ENCODE measurements around the gene THSD7A.

THSD7A gene

DNA sequence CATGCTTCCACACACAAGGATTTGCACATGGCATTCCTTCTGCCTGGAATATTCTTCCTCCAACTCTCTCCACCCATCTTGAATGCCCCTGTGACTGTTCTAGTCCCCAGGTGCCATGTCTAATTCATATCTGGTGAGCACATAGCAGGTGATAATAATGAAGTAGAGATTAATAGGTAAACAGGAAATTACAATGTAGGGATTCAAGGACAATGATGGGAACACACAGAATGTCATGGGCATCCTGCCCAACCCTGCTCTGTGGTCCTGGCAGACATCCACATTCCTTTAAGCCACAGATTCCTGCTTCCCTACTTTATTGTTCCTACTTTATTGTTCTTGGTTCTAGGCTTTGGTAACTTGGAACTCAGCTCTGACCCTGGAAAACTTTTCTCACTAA is 115.8 kb downstream of the THSD7A start:
- no peaks in the 10 kb centered on the region for H3K27me3 ChIP-seq (ENCODE audit: control insufficient read depth in 1 of 2, insufficient read depth in 2 of 2, low read length in 2 of 2)
- no peak overlapping the region for H3K9ac ChIP-seq (ENCODE audit: low read length)
- no peaks in the 10 kb centered on the region for H3K36me3 ChIP-seq (ENCODE audit: insufficient read depth, low read length)
- H3K9me3 ChIP-seq (ENCODE audit: low read length): no peaks in the 10 kb centered on the region
- no peak overlapping the region for H3K4me3 ChIP-seq (ENCODE audit: low read depth in 1 of 2, low read length in 2 of 2)
- H3K4me1 ChIP-seq (ENCODE audit: insufficient read depth, low read length): no peaks in the 10 kb centered on the region
- no peak overlapping the region for H3K27ac ChIP-seq (ENCODE audit: low read depth, low read length)

DNA sequence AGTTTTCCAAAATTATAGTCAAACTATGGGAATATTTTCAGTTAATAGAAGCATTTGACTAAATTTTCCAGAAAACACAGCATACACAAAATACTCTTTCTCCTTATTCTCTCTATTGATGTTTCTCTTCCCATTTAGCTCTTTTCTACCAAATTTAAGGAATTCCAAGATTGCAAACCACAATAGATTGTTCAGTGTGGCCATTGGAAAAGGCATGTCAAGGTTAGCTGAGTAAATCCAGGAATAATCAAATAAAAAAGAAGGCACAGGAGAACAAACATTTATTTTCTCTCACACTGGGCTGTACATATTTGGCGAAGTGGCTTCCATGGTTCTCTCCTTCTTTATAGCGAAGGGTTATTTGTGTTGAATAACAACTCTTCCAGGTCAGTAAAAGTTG is 117.3 kb downstream of the THSD7A start:
- Histone ChIP-seq H3K27ac (ENCODE audit: low read depth, low read length) (no peak overlapping the region), H3K27me3 (ENCODE audit: control insufficient read depth in 1 of 2, insufficient read depth in 2 of 2, low read length in 2 of 2) (no peaks in the 10 kb centered on the region), H3K4me3 (ENCODE audit: low read depth in 1 of 2, low read length in 2 of 2) (no peak overlapping the region), H3K9ac (ENCODE audit: low read length) (no peak overlapping the region), H3K9me3 (ENCODE audit: low read length) (no peaks in the 10 kb centered on the region), H3K36me3 (ENCODE audit: insufficient read depth, low read length) (no peaks in the 10 kb centered on the region), H3K4me1 (ENCODE audit: insufficient read depth, low read length) (no peaks in the 10 kb centered on the region)

DNA sequence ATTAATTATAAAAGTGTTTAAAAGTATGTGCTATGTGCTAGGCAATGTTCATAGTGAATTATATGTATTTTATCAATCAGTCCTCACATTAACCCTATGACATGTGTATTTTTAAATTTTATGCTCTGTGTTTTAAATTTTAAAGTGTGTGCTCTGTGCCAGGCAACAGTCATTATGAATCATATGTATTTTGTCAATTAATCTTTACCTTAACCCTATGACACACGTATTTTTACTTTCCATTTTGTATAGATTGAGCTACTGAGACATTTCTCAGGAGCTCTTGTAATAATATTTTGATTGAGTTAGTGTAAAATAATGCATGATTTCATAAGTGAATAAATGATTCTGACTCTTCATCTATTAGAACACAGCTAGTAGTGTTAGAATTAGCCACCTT is 117.8 kb downstream of the THSD7A start:
- Histone ChIP-seq H3K4me3 (ENCODE audit: low read depth in 1 of 2, low read length in 2 of 2) (no peak overlapping the region), H3K27me3 (ENCODE audit: control insufficient read depth in 1 of 2, insufficient read depth in 2 of 2, low read length in 2 of 2) (no peaks in the 10 kb centered on the region), H3K27ac (ENCODE audit: low read depth, low read length) (no peak overlapping the region), H3K36me3 (ENCODE audit: insufficient read depth, low read length) (no peaks in the 10 kb centered on the region), H3K9me3 (ENCODE audit: low read length) (no peaks in the 10 kb centered on the region), H3K9ac (ENCODE audit: low read length) (no peak overlapping the region), H3K4me1 (ENCODE audit: insufficient read depth, low read length) (no peaks in the 10 kb centered on the region)

DNA sequence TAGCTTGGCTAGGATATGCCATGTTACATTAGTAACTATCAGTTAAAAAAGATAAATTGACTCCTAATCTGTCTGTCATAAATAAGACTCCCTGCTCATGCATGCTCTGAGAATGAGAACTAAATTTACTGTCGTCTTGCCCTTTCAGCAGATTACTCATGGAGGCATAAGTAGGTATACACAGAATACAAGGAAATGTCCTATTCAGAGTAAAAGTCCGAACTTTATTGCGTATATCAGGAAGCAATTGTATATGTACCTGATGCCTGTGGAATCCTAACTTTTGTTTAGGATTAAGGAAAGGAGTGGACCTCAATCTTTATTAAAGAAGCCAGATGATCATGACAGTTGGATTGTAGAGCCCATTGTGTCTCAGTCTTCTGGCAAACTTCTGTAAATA is 118.6 kb downstream of the THSD7A start:
- Histone ChIP-seq H3K9me3 (ENCODE audit: low read length) (no peaks in the 10 kb centered on the region), H3K27me3 (ENCODE audit: control insufficient read depth in 1 of 2, insufficient read depth in 2 of 2, low read length in 2 of 2) (no peaks in the 10 kb centered on the region), H3K4me3 (ENCODE audit: low read depth in 1 of 2, low read length in 2 of 2) (no peak overlapping the region), H3K27ac (ENCODE audit: low read depth, low read length) (no peak overlapping the region), H3K9ac (ENCODE audit: low read length) (no peak overlapping the region), H3K36me3 (ENCODE audit: insufficient read depth, low read length) (no peaks in the 10 kb centered on the region), H3K4me1 (ENCODE audit: insufficient read depth, low read length) (no peaks in the 10 kb centered on the region)

DNA sequence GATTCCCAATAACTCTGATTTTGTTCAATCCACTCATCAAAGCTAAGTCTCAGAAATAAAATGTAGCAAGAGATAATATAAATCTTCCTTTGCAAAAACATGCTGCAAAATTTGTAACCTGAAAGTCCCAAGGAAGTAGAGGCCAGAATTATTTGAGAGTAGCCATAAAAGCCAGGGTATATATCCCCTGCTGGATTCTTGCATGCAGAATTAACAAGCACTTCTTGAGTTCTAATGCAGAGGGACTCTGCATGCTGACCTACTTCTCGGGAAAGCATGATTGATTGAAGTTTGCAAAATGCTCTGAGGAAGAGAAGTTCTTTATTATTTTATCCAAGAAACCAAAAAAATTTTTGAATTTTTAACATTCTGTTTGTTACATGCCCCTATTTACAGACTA is 121.6 kb downstream of the THSD7A start:
- H3K36me3 ChIP-seq (ENCODE audit: insufficient read depth, low read length): no peaks in the 10 kb centered on the region
- no peak overlapping the region for H3K9ac ChIP-seq (ENCODE audit: low read length)
- H3K27ac ChIP-seq (ENCODE audit: low read depth, low read length): no peak overlapping the region
- no peak overlapping the region for H3K4me3 ChIP-seq (ENCODE audit: low read depth in 1 of 2, low read length in 2 of 2)
- no peaks in the 10 kb centered on the region for H3K27me3 ChIP-seq (ENCODE audit: control insufficient read depth in 1 of 2, insufficient read depth in 2 of 2, low read length in 2 of 2)
- H3K9me3 ChIP-seq (ENCODE audit: low read length): no peaks in the 10 kb centered on the region
- peaks cover 5% of the 10 kb centered on the region for H3K4me1 ChIP-seq (ENCODE audit: insufficient read depth, low read length)

DNA sequence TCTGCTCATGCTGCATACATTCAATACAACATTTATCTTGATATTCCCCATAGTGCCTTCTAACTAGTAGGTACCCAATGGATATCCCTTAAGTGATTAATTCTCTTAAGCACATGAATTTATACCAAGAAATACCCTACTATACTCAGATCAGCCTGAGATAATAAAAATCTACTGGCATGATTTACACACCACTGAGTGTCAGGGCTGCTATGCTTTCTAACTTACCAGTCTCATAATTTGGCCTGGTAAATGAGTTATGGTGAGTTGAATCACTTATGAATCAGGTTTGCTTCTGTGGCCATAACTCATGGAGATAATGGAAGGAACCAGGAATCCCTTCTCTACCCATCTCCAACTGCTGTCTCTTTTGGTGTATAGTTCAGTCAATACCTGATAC is 122.8 kb downstream of the THSD7A start:
- Histone ChIP-seq H3K9me3 (ENCODE audit: low read length) (no peaks in the 10 kb centered on the region), H3K36me3 (ENCODE audit: insufficient read depth, low read length) (no peaks in the 10 kb centered on the region), H3K4me1 (ENCODE audit: insufficient read depth, low read length) (peaks cover 5% of the 10 kb centered on the region), H3K27ac (ENCODE audit: low read depth, low read length) (no peak overlapping the region), H3K9ac (ENCODE audit: low read length) (no peak overlapping the region), H3K27me3 (ENCODE audit: control insufficient read depth in 1 of 2, insufficient read depth in 2 of 2, low read length in 2 of 2) (no peaks in the 10 kb centered on the region), H3K4me3 (ENCODE audit: low read depth in 1 of 2, low read length in 2 of 2) (no peak overlapping the region)

DNA sequence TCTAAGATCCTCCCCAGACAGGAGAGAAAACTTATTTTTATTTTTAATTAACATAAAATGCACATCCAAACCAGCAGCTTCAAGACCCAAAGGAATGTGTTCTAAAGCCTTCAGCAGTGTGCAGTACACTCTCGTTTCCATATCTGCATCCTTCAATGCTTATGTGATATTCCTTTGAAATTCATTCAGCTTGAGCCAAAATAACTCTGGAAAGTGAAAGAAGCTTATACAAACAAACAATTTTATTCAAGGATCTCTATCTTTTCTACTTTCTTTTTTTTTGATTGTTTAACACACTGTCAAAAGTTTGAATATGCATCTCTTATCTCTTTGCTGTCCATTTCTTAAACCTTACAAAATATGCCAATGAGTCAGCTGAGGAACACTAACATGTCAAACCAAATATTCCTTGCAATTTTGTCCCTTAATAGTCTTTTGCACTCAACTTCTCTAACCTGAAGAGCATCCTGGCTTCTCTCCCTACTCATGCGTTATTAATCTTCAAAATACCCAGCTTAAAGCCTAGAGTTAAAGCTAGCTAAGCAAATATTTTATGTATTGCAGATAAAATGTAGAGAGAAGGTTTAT is 124.3 kb downstream of the THSD7A start:
- Histone ChIP-seq H3K4me1 (ENCODE audit: insufficient read depth, low read length) (peaks cover 5% of the 10 kb centered on the region), H3K9me3 (ENCODE audit: low read length) (no peaks in the 10 kb centered on the region), H3K4me3 (ENCODE audit: low read depth in 1 of 2, low read length in 2 of 2) (no peak overlapping the region), H3K27me3 (ENCODE audit: control insufficient read depth in 1 of 2, insufficient read depth in 2 of 2, low read length in 2 of 2) (no peaks in the 10 kb centered on the region), H3K36me3 (ENCODE audit: insufficient read depth, low read length) (no peaks in the 10 kb centered on the region), H3K27ac (ENCODE audit: low read depth, low read length) (no peak overlapping the region), H3K9ac (ENCODE audit: low read length) (no peak overlapping the region)

DNA sequence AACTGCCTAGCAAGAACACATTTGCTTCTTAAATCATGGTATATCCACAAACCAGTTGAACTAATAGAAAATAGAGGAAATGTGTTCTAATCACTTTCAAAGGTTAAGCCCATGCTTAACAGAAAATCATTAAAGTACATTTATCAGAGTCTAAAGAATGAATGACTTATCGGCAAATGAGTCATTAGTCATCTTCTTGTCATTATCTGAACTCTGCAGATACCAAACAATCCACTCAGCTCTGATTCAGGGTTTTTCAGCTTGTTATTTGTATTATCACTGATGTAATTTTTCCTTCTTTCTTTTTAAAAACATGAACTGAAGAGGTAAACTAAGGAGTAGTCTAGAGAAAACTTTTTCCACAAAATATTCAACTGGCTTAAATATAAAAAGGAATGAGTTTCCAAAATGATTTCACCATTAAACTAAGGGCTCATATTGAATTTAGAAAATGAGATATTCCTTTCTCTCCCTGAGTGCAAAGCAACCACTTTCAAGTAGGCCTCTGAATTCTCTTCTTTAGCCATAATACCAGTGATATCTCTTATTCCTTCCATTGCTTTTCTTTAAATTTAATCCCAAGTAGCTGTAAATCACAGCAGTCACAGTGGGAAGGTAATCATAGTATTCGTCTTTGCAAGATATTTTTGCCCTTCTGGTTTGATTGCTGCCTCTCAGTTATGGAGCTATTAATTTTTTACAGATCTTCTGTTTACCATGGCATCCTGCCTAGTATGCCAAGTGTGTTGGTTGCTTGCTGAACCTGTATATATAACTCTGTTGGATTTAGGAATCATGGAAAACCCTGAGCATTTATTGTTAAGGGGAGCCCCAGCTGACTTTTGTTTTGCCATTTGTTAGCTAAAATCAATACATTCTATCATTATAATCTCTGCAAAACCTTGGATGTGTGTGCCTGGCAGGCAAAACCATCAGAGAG is 125.1 kb downstream of the THSD7A start:
- Histone ChIP-seq H3K9me3 (ENCODE audit: low read length) (no peaks in the 10 kb centered on the region), H3K27me3 (ENCODE audit: control insufficient read depth in 1 of 2, insufficient read depth in 2 of 2, low read length in 2 of 2) (no peaks in the 10 kb centered on the region), H3K4me3 (ENCODE audit: low read depth in 1 of 2, low read length in 2 of 2) (no peak overlapping the region), H3K4me1 (ENCODE audit: insufficient read depth, low read length) (peaks cover 5% of the 10 kb centered on the region), H3K27ac (ENCODE audit: low read depth, low read length) (no peak overlapping the region), H3K36me3 (ENCODE audit: insufficient read depth, low read length) (no peaks in the 10 kb centered on the region), H3K9ac (ENCODE audit: low read length) (no peak overlapping the region)

DNA sequence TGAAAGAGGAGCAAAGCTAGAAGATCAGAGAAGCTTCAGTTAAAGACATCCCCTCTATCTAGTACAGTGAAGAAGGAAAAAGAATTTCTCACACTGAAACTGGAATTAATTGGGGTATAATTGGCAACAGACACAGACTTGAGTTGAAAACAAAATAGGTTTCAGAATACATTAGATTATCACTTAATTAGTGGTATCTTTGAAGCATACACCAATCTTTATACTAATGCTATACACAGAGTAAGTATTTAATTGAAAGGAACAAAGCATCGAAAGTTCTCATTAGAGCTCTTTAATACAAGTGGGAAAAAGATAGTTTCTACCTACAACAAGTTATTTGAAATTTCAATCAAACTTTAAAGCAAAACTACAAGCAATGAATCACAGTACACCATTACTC is 128.2 kb downstream of the THSD7A start:
- Histone ChIP-seq H3K9ac (ENCODE audit: low read length) (no peak overlapping the region), H3K9me3 (ENCODE audit: low read length) (no peaks in the 10 kb centered on the region), H3K27me3 (ENCODE audit: control insufficient read depth in 1 of 2, insufficient read depth in 2 of 2, low read length in 2 of 2) (no peaks in the 10 kb centered on the region), H3K4me1 (ENCODE audit: insufficient read depth, low read length) (peaks cover 5% of the 10 kb centered on the region), H3K27ac (ENCODE audit: low read depth, low read length) (no peak overlapping the region), H3K4me3 (ENCODE audit: low read depth in 1 of 2, low read length in 2 of 2) (no peak overlapping the region), H3K36me3 (ENCODE audit: insufficient read depth, low read length) (no peaks in the 10 kb centered on the region)

DNA sequence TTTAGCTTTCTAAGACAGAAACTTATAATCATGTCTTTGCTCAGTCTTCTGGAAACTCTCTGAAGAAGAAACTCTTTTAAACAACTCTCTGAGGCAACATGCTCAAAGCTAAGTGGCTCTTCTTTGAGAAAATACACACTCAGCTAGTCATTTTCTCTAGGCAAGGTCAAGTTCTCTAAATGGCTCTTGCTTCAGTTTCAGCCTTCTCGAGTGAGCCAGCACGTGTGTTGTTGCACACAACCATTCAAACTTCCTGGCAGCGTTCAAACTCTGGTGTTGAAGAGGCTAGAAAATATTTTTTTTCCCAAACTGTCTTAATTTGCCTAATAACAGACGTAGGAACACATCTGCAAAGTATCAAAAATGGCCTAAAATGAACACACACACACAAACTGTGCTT is 129.1 kb downstream of the THSD7A start:
- H3K36me3 ChIP-seq (ENCODE audit: insufficient read depth, low read length): no peaks in the 10 kb centered on the region
- H3K4me3 ChIP-seq (ENCODE audit: low read depth in 1 of 2, low read length in 2 of 2): no peak overlapping the region
- no peaks in the 10 kb centered on the region for H3K9me3 ChIP-seq (ENCODE audit: low read length)
- no peaks in the 10 kb centered on the region for H3K27me3 ChIP-seq (ENCODE audit: control insufficient read depth in 1 of 2, insufficient read depth in 2 of 2, low read length in 2 of 2)
- H3K4me1 ChIP-seq (ENCODE audit: insufficient read depth, low read length): peaks cover 5% of the 10 kb centered on the region
- H3K9ac ChIP-seq (ENCODE audit: low read length): no peak overlapping the region
- H3K27ac ChIP-seq (ENCODE audit: low read depth, low read length): no peak overlapping the region

DNA sequence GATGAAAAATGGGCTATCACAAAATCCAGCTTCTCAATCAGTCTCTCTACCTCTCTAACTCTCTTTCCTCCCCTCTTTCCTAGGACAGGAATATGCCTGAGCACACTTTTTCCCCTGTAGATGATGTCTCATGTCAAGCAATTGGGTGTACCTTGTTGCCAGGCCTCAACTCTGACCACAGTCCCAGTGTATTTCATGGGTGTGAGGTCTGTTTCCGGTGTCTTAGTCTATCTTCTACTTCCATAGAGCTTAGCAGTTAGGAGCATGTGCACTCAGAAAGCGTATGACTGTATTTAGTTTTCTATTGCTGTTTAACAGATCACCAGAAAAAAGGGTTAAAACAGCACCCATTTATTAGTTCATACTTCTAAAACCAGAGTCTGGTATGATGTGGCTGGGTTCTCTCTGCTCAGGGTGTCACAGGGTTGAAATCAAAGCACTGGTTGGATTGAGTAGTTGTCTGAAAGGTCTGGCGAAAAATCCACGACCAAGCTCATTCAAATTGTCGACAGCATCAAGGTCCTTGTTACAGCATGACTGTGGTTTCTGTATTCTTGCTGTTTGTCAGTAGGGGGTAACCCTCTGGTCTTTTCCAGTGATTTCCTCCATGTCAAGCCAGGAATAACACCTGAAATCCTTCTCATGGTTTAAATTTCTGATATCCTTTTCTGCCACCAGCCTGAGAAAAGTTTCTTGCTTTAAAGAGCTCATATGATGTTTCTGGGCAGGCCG is 130.0 kb downstream of the THSD7A start:
- Histone ChIP-seq H3K27me3 (ENCODE audit: control insufficient read depth in 1 of 2, insufficient read depth in 2 of 2, low read length in 2 of 2) (no peaks in the 10 kb centered on the region), H3K4me3 (ENCODE audit: low read depth in 1 of 2, low read length in 2 of 2) (no peak overlapping the region), H3K27ac (ENCODE audit: low read depth, low read length) (no peak overlapping the region), H3K9me3 (ENCODE audit: low read length) (no peaks in the 10 kb centered on the region), H3K9ac (ENCODE audit: low read length) (no peak overlapping the region), H3K4me1 (ENCODE audit: insufficient read depth, low read length) (peaks cover 2% of the 10 kb centered on the region), H3K36me3 (ENCODE audit: insufficient read depth, low read length) (no peaks in the 10 kb centered on the region)

All from muscle layer of colon (tissue), 2 donors.